WTC11 (cell line): ENCODE measurements around the gene ZNRF3. TPM values are rescaled to one million over a fixed set of nuclear protein-coding genes. Genes with fewer than 3 reads are reported as not detected.

Experiments
- ATAC-seq: fragments of 200-7000 bp; cut with Tn5 transposase; 2 replicates; pipeline ENCODE4 v1.10.0; 2021; ENCODE audit warnings: mild to moderate bottlenecking, moderate library complexity
- CTCF ChIA-PET: fragments of 300-600 bp; sonication (Branson Sonifier 250); formaldehyde crosslinking; loops from one replicate; lab custom pipeline; 2021; ENCODE audit warnings: antibody characterized with exemption; lab: Charles Lee
- POLR2A ChIA-PET: fragments of 350-600 bp; sonication (Branson Sonifier 250); formaldehyde crosslinking; loops from one replicate; lab custom pipeline; 2021; ENCODE audit warnings: antibody characterized with exemption; lab: Charles Lee
- DNase-seq: peaks from one replicate; pipeline ENCODE4 v3.0.0; 2021; ENCODE audit warnings: low spot score
- H3K27ac Mint-ChIP-seq: 2 replicates; pipeline ENCODE4 v1.8.0; 2021; ENCODE audit warnings: mixed read lengths
- H3K27me3 Mint-ChIP-seq: 2 replicates; pipeline ENCODE4 v1.8.0; 2021; ENCODE audit warnings: low read depth, mild to moderate bottlenecking, moderate library complexity, mixed read lengths
- H3K36me3 Mint-ChIP-seq: 2 replicates; pipeline ENCODE4 v1.8.0; 2021; ENCODE audit warnings: mixed read lengths
- H3K4me1 Mint-ChIP-seq: 2 replicates; pipeline ENCODE4 v1.8.0; 2022; ENCODE audit warnings: mixed read lengths
- H3K4me3 Mint-ChIP-seq: 2 replicates; pipeline ENCODE4 v1.8.0; 2021; ENCODE audit warnings: mild to moderate bottlenecking, moderate library complexity, mixed read lengths
- H3K9me3 Mint-ChIP-seq: 2 replicates; pipeline ENCODE4 v1.8.0; 2021; ENCODE audit warnings: mixed read lengths
- CREB1 ChIP-seq: sonication (generic); formaldehyde crosslinking; IDR thresholded peaks from 2 replicates; pipeline ENCODE4 v1.8.0; 2023; ENCODE audit warnings: mild to moderate bottlenecking, missing genetic modification reagents
- CREM ChIP-seq: sonication (generic); formaldehyde crosslinking; IDR thresholded peaks from 2 replicates; pipeline ENCODE4 v1.8.1; 2022; ENCODE audit warnings: mild to moderate bottlenecking, missing genetic modification reagents, moderate library complexity
- ERG ChIP-seq: fragments of 250-450 bp; sonication (Bioruptor Pico); IDR thresholded peaks from 2 replicates; pipeline ENCODE4 v1.8.0; 2021; ENCODE audit warnings: mild to moderate bottlenecking
- NFATC4 ChIP-seq: fragments of 250-450 bp; sonication (Bioruptor Pico); IDR thresholded peaks from 2 replicates; pipeline ENCODE4 v1.9.0; 2021; ENCODE audit warnings: mild to moderate bottlenecking
- NR2C2 ChIP-seq: sonication (generic); formaldehyde crosslinking; IDR thresholded peaks from 2 replicates; pipeline ENCODE4 v1.8.0; 2022; ENCODE audit warnings: mild to moderate bottlenecking, missing genetic modification reagents
- PRDM15 ChIP-seq: sonication (generic); formaldehyde crosslinking; IDR thresholded peaks from 2 replicates; pipeline ENCODE4 v1.8.0; 2022; ENCODE audit warnings: missing genetic modification reagents
- PREB ChIP-seq: sonication (generic); formaldehyde crosslinking; IDR thresholded peaks from 2 replicates; pipeline ENCODE4 v1.8.1; 2022; ENCODE audit warnings: mild to moderate bottlenecking, missing genetic modification reagents, moderate library complexity, borderline replicate concordance
- RORB ChIP-seq: fragments of 250-450 bp; sonication (Bioruptor Pico); IDR thresholded peaks from 2 replicates; pipeline ENCODE4 v1.9.0; 2021; ENCODE audit warnings: mild to moderate bottlenecking
- TEAD1 ChIP-seq: sonication (generic); formaldehyde crosslinking; IDR thresholded peaks from 2 replicates; pipeline ENCODE4 v1.8.0; 2022; ENCODE audit warnings: mild to moderate bottlenecking, missing genetic modification reagents
- ZNF138 ChIP-seq: sonication (generic); formaldehyde crosslinking; conservative IDR thresholded peaks from 2 replicates; pipeline ENCODE4 v1.8.1; 2022; ENCODE audit warnings: mild to moderate bottlenecking, moderate library complexity, missing genetic modification reagents
- ZNF219 ChIP-seq: sonication (generic); formaldehyde crosslinking; IDR thresholded peaks from 2 replicates; pipeline ENCODE4 v1.8.0; 2023; ENCODE audit warnings: missing genetic modification reagents, mild to moderate bottlenecking, borderline replicate concordance
- total RNA-seq: library from RNA; stranded (reverse); gene quantifications from 3 replicates; pipeline ENCODE4 v1.2.3, GENCODE V29; 2021
- TF ChIP-seq, protein P1 (sequence below): sonication (generic); formaldehyde crosslinking; IDR thresholded peaks from 2 replicates; pipeline ENCODE4 v1.8.1; 2022; ENCODE audit warnings: low read depth, missing genetic modification reagents, borderline replicate concordance
- TF ChIP-seq, protein P2 (sequence below): sonication (generic); formaldehyde crosslinking; IDR thresholded peaks from 2 replicates; pipeline ENCODE4 v1.8.1; 2023; ENCODE audit warnings: mild to moderate bottlenecking, missing genetic modification reagents, moderate library complexity
- TF ChIP-seq, protein P3 (sequence below): sonication (generic); formaldehyde crosslinking; IDR thresholded peaks from 2 replicates; pipeline ENCODE4 v1.8.1; 2023; ENCODE audit warnings: mild to moderate bottlenecking, missing genetic modification reagents
- TF ChIP-seq, protein P4 (sequence below): fragments of 250-450 bp; sonication (Bioruptor Pico); IDR thresholded peaks from 2 replicates; pipeline ENCODE4 v1.9.0; 2021; ENCODE audit warnings: moderate library complexity, mild to moderate bottlenecking, inconsistent platforms, borderline replicate concordance
- TF ChIP-seq, protein P5 (sequence below): sonication (generic); formaldehyde crosslinking; IDR thresholded peaks from 2 replicates; pipeline ENCODE4 v1.8.0; 2022; ENCODE audit warnings: mild to moderate bottlenecking, missing genetic modification reagents

The ZNRF3 gene
- total RNA-seq, 1 experiment from 2014 or later, result 25.4 TPM

DNA sequence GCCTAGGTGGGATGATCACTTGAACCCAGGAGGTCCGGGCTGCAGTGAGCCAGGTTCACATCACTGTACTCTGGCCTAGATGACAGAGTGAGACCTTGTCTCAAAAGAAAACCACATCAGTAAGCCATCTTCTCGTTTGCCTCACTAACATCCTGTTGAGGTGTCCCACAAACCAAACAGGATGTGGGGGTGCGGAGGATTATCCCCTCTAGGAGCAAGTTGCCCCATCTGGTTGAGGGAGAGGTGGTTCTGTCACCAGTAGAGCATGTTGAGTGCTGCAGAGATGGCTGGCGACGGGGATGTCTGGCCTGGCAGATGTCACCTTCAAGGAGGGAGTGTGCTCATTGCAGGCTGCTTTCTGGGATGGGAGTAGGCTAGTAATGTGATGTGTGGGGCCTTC is 72.4 kb downstream of the ZNRF3 start:
- Mint-ChIP-seq H3K4me1 (peaks cover 52% of the 10 kb centered on the region), H3K27me3 (no peaks in the 10 kb centered on the region), H3K36me3 (peaks cover 4% of the 10 kb centered on the region), H3K27ac (peak overlapping the region; percentile 80; the same call in 1 of the 2 replicates), H3K9me3 (no peaks in the 10 kb centered on the region), H3K4me3 (no peak overlapping the region)
- no peak for DNase-seq
- ChIA-PET CTCF (no interaction called here), POLR2A (no interaction called here)
- ATAC-seq, result no peak
- TF ChIP-seq, protein P1, sequence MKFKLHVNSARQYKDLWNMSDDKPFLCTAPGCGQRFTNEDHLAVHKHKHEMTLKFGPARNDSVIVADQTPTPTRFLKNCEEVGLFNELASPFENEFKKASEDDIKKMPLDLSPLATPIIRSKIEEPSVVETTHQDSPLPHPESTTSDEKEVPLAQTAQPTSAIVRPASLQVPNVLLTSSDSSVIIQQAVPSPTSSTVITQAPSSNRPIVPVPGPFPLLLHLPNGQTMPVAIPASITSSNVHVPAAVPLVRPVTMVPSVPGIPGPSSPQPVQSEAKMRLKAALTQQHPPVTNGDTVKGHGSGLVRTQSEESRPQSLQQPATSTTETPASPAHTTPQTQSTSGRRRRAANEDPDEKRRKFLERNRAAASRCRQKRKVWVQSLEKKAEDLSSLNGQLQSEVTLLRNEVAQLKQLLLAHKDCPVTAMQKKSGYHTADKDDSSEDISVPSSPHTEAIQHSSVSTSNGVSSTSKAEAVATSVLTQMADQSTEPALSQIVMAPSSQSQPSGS (CRISPR knock-in tag), result no peak
- no peak for TF ChIP-seq CREM (CRISPR knock-in tag)
- no peak for TF ChIP-seq NR2C2
- TF ChIP-seq, protein P2, sequence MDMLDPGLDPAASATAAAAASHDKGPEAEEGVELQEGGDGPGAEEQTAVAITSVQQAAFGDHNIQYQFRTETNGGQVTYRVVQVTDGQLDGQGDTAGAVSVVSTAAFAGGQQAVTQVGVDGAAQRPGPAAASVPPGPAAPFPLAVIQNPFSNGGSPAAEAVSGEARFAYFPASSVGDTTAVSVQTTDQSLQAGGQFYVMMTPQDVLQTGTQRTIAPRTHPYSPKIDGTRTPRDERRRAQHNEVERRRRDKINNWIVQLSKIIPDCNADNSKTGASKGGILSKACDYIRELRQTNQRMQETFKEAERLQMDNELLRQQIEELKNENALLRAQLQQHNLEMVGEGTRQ (CRISPR knock-in tag), result no peak
- no peak for TF ChIP-seq ZNF219 (CRISPR knock-in tag)
- no peak for TF ChIP-seq TEAD1
- TF ChIP-seq PRDM15 (CRISPR knock-in tag), result no peak
- TF ChIP-seq NFATC4, result no peak
- no peak for TF ChIP-seq CREB1

DNA sequence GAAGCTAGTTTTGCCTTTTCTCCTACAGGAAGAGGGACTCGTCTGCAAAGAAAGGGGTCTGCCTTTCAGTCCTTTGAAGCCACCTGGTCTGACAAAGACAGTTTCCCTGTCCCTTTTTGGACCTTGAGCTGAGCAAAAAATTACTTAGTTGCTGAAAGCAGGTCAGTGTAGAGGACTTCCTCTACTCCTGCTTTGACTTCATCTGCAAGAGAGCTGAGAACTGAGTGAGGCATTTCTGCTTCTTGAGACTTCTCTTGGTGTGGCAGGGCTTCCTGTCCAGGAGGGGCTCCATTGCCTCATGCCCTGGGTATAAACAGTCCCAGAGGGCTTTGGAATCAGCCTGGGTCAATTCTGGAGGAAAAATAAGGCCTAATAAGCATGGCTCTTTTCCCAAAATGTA is 73.1 kb downstream of the ZNRF3 start:
- peaks cover 4% of the 10 kb centered on the region for H3K36me3 Mint-ChIP-seq
- ChIA-PET CTCF (interaction anchor here (0.6 kb wide), 2 partner anchors 84 to 100 kb away, joined by 3 read pairs; no protein-coding TSS in a partner anchor), POLR2A (no interaction called here)
- ATAC-seq (no peak), DNase-seq (no peak)
- TF ChIP-seq, protein P3, sequence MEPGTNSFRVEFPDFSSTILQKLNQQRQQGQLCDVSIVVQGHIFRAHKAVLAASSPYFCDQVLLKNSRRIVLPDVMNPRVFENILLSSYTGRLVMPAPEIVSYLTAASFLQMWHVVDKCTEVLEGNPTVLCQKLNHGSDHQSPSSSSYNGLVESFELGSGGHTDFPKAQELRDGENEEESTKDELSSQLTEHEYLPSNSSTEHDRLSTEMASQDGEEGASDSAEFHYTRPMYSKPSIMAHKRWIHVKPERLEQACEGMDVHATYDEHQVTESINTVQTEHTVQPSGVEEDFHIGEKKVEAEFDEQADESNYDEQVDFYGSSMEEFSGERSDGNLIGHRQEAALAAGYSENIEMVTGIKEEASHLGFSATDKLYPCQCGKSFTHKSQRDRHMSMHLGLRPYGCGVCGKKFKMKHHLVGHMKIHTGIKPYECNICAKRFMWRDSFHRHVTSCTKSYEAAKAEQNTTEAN, result no peak
- TF ChIP-seq RORB (CRISPR knock-in tag) (no peak), PREB (no peak), ERG (CRISPR knock-in tag) (no peak), ZNF138 (CRISPR knock-in tag) (no peak)
- TF ChIP-seq, protein P4, sequence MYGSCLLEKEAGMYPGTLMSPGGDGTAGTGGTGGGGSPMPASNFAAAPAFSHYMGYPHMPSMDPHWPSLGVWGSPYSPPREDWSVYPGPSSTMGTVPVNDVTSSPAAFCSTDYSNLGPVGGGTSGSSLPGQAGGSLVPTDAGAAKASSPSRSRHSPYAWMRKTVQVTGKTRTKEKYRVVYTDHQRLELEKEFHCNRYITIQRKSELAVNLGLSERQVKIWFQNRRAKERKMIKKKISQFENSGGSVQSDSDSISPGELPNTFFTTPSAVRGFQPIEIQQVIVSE, result no peak
- TF ChIP-seq, protein P5, sequence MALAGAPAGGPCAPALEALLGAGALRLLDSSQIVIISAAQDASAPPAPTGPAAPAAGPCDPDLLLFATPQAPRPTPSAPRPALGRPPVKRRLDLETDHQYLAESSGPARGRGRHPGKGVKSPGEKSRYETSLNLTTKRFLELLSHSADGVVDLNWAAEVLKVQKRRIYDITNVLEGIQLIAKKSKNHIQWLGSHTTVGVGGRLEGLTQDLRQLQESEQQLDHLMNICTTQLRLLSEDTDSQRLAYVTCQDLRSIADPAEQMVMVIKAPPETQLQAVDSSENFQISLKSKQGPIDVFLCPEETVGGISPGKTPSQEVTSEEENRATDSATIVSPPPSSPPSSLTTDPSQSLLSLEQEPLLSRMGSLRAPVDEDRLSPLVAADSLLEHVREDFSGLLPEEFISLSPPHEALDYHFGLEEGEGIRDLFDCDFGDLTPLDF (CRISPR knock-in tag), result no peak
- no peaks in the 10 kb centered on the region for H3K27me3 Mint-ChIP-seq
- peak overlapping the region; percentile 50; the same call in 1 of the 2 replicates for H3K27ac Mint-ChIP-seq
- H3K9me3 Mint-ChIP-seq, result no peaks in the 10 kb centered on the region
- no peak overlapping the region for H3K4me3 Mint-ChIP-seq
- H3K4me1 Mint-ChIP-seq, result peaks cover 52% of the 10 kb centered on the region
